IPS DF 4.7 (cell line): ENCODE results near the gene REPS1.

Experiments
- DNase-seq: peaks from one replicate; pipeline ENCODE4 v3.0.0-alpha.2; 2013; ENCODE audit warnings: low spot score; ENCODE audit errors: extremely low read depth

REPS1 gene

DNA sequence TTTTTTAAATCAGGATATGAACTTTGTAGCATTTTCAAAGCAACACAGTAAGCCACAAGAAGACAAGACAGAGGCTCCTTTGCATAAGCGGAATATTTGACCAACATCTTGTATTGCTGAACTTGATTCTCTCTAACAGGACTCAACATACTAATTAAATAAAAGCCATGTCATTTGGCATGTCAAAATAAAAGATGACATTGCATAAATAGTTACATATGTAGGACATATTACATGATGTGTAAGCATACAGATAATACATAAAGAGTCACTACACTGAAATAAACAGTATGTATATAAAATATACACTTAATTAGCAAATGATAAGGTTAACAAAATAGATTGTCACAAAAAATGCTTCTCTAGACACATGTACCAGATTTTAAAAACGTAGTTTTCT is 62.2 kb downstream of the REPS1 start:
- no peak for DNase-seq

DNA sequence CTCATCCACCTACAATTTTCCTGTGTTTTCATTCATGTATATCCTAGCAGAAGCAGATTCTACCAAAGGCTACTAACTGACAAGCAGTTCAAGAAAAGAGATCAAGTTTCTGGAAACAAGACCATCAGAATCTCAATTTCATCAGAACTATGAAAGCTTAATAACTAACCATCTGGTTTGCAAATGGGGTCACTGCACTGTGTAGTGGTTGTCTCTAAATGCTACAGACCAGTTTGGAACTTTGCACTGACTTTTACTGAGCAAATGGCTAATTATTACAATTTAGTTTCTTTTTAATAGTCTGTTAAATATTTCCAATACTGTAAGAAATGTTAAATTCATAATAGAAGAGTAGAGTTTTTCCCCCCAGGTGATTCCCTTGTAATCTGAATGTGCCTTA is 64.5 kb downstream of the REPS1 start:
- DNase-seq, result no peak

DNA sequence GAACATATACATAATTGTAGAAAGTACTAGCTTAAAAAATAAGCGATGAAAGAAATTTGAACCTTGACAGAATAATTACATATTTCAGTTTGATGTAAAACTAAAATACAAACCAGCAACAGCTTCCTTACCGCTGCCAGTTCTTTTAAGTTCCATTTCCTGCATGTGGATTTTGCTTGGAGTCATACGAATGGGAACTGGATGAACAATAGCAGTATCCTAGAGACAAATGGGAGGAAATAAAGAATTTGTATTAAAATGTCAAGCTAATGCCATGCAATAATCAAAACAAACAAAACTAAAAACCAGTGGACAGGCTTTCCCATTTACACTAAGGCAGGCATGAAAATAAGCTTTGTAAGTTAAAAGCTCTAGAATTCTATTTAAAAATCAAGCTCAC is 67.1 kb downstream of the REPS1 start:
- DNase-seq, result no peak

DNA sequence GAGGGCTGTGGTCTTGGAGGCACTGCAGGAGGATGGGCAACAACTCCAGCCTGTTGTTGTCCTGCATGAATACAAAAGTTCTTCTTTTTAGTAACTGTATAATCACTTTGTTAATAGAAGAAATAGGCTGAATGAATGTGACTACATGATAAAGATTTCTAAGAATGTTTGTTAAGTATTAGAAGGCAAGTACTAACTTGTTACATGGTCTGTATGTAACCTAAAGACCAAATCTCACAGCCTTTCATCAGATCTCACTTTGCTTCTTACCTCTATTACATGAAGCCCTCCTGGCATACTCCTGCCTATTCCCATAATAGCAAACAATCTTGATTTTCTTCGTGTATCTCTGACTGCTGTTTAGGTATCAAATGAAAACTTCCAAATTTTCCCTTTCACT is 73.4 kb downstream of the REPS1 start:
- no peak for DNase-seq

DNA sequence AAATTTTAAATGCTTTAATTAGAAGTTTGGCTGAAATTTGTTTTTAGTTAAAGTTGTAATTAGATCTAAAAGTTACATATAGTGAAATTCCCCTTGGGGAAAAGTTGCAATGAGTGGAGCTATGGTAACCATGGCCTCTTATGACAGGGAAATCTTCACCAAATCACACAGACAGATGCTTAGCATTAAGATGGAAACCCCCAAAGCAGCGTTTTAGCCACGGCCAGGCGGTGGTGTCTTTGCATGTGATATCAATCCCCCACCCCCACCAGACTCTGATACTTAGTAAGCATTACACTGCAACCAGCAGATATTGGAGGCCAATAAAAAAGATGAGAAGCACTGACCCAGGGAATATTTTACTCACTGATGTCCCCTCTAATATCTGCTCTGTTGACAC is 75.7 kb downstream of the REPS1 start:
- no peak for DNase-seq

DNA sequence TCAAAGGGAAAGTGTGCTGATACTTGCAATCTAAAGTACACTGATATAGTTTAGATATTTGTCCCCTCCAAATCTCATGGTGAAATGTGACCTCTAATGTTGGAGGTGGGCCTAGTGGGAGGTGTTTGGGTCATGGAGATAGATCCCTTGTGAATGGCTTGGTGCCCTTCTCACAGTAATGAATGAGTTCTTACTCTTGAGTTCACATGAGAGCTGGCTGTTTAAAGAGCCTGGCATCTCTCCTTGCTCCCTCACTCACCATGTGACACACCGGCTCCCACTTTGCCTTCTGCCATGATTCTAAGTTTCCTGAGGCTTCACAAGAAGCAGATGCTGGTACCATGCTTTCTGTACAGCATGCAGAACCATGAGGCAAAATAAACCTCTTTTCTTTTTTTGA is 78.1 kb downstream of the REPS1 start:
- no peak for DNase-seq

DNA sequence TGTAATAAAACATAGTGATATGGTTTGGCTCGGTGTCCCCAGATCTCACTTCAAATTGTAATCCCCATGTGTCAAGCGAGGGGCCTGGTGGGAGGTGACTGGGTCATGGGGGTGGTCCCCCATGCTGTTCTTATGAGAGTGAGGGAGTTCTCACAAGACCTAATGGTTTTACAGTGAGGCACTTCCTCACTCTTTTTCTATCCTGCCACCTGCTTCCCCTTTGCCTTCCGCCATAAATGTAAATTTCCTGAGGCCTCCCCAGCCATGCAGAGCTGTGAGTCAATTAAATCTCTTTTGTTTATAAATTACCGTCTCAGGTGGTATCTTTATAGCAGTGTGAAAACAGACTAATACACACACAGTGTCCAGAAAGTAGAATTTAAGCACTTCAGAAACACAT is 78.5 kb downstream of the REPS1 start:
- no peak for DNase-seq

DNA sequence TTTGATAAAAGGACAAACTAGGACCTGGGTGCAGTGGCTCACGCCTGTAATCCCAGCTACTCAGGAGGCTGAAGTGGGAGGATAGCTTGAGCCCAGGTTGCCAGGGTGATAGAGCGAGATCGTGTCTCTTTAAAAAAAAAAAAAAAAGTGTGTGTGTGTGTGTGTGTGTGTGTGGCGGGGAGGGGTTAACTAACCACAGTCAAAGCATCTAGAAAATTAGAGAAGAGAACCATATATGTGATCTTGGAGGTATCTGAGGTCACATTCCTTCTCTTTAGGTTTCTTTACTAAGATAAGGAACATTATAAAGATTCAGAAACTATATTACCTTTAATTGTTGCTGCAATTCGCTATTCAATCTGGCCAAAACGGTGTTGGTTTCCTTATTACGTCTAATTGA is 80.9 kb downstream of the REPS1 start:
- no peak for DNase-seq

DNA sequence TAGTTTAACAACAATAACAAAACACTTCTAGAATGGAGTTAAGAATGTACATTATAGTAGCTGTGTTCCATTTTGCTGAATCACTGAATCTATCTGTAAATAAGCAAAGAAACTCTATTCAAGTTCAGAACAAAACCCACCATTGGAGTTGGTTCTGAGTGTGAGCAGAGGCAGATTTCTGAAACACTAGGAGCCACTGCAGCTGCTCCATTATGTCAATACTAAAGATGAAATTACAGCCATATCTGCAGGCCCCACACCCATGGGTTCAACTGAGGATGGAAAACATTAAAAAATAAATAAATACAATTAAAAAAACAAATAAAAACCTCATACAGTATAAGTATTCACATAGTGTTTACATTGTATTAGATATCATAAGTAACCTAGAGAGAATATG is 91.0 kb downstream of the REPS1 start:
- DNase-seq, result no peak

DNA sequence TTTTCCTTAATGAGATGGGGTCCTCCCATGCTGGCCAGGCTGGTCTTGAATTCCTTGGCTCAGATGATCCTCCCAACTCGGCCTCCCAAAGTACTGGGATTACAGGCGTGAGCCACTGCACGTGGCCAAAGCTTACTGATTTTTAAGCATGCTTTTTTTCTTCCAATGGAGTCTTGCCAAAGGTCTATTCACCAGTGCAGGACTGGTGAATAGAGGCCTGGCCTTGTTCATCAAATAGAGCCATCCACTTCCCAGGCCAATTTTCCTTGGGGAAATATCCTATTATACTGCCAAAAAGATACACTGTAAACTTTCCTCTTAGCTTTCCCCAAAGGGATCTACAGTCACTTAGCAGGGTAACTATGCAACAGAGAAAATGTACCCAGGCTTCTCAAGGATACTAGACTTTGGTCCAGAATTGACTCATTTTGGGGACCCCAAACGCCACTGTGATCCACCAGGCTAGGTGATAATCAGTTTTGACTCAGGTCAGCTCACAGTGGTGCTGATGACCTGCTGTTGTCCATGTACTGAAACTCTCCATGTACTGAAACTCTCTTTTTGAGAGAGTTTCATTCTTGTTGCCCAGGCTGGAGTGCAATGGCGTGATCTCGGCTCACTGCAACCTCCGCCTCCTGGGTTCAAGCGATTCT is 91.8 kb downstream of the REPS1 start:
- no peak for DNase-seq

DNA sequence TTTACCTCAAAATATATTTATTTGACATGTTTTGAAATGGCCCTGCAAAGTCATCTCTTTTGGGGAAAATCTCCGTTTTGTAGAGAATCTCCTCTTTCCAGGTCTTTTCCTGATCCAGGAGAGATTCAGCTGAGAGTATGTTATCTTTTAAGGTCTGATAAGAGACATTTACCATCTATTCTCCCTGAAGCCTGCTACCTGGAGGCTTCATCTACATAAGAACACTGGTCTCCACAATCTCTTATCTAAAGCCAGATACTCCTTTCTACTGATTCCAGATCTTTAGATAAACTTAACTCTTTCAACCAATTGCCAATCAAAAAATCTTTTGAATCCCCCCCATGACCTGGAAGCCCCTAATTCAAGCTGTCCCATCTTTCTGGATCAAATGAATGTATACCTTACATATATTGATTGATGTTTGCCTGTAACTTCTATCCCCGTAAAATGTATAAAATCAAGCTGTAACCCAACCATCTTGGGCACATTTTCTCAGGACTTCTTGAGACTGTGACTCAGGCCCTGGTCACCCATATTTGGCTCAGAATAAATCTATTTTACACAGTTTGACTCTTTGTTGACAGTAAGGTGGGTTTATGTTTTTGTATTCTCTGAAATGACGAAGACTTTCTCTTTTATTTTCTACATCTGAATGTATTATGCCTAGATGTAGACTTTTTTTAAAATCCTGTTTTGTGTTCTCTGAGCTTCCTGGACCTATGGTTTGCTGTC is 96.6 kb downstream of the REPS1 start:
- no peak for DNase-seq

DNA sequence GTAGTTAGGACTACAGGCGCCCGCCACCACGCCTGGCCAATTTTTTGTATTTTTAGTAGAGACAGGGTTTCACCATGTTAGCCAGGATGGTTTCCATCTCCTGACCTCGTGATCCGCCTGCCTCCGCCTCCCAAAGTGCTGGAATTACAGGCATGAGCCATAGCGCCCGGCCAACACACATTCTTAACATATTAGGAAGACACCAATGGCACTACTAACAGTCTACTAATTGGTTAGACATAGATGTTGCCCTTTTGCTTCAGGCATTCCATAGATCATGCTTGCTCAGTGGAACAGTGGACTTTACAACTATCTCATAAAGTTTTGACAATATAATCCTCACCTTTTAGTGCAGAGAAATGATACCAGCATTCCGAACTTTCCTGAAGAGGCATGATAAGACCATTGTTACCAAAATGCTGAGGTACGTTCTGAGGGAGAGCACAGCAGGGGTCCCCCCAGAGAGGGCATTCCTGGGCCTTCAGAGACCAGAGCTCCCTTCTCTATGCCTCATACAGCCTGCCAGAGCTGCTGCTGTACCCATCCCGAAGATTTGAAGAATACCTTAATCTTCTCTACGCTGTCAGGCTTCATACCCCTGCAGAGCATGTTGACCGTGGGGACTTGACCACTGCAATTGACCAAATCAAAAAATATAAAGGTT is 102.8 kb downstream of the REPS1 start:
- no peak for DNase-seq

DNA sequence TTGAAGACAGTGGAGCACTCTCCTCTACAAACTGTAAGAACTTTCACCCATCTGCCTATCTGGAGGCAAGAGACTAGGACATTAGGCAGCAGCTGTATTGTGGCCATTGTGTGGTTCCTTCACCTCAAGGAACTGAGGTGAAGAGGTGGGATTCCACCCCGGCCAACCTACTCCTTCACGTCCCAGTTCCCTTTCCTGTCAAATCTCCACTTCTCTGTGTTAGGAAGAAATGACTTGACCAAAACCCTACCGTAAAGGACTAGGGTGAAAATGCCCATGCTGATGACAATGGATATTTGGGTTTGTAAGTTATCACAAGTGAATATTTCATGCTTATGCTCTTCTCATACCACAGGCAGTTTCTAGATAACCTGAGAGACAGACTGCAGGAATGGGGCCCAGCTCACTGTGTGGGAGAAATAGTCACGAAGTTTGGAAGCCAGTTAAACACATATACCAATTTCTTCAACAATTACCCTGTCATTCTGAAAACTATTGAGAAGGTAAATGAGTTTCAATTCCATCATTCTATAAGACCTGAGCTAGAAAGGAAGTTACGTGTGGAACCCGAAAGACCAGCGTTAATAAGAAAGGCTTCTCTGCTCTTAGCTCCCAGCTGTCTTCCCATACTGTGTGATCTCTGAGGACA is 105.6 kb downstream of the REPS1 start:
- DNase-seq, result no peak

DNA sequence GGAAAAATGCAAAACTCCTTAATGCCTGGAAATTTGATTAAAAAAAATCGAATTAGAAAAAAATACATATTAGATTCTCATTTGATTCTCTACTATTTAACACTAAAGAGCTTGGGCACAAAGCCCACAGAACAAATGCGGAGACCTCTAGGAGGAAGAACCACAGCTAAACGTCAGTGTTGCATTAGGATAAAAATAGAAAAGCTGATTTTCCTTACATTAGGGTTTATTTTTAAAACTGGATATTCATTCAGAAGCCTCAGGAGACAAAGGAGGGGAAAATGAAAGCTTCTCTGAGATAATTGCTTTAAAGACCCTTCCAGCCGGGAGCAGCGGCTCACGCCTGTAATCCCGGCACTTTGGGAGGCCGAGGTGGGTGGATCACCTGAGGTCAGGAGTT is 114.9 kb downstream of the REPS1 start:
- DNase-seq, result no peak

DNA sequence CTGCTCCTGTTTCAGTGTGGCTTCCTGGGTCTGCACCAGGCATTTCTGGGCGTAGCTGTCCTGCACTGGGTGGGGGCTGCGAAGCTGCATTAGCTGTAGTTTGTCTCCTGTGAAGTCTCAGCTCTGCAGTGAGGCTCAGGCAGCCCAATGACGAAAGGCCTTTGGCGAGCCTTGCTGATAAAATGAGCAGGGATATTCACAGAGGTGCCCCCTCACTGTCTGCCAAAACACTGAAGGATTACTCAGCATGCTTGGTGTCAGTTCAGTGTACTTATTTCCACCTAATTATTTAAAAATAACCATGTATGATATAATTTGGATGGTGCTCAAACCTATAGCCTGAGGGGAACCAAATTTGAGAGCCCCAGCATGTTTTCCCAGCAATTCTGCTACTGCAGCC is 118.7 kb downstream of the REPS1 start:
- no peak for DNase-seq

DNA sequence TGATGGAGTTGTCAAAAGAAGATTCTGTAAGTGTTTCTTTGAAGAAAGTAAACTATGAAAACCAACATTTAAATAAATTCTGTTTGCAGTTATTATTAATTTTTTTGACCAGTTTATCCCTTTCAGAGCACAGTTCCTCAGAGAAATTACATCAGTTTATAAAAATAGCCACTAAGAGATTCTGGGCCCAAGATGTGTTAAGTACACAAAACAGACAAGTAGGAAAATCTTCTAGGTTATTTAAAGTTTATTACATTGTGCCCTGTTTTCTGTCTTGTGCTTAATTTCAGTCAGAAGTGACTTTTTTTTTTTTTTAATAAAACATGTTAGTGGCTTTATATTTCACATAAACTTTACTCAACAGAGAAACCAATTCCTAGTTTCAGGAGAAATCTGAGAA is 119.9 kb downstream of the REPS1 start:
- DNase-seq, result no peak

DNA sequence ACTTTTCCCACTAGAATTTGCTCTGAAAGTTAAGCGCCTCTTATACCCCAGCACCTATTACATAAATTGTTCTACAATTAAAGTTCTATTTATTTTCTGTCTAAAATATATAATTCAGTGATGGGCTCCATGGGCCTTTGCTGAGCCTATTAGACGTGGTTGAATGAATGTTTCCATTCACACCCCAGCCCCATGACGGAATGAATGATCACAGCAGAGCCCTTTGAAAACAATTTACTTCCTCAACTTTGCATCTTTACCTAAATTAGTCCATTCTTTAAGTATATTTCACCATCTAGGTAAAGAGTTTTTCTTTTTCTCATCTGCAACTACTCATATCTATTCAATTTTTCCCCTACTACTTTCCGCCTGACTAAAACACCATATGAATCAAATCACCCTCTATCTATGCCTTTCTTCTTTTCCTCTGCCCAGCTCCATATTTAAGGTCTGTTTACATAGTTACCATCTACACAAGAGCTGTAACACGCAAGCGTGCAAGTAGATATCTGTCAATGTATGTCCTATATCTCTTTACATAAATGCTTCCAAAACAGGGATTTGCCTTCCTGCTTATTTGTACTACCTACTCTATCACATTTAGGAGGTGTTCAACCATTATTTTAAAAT is 122.5 kb downstream of the REPS1 start:
- no peak for DNase-seq

DNA sequence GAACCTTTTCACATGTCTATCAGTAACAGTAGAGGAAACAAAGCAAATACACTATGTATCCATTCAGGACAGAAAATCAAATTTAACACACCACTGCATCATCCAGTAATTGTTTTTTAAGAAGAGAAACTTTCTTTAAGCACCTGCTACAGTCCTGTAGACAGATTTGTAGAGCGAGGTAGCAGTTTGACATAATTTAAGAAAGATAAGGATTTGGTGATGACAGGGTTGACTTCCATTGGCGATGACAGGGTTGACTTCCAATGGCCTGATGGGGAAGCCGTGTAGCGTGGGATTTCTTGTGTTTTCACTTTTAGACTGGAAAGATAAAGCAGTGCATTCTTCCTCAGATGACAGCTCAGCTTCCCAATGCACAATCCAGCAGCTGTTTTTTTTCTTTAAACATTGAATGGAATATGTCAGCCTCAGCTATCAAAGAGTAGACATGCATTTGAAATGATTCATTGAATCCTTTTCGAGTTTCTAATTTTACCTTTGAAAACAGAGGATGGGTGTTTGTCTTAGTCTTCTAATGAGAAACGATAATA is 123.6 kb downstream of the REPS1 start:
- DNase-seq, result no peak

DNA sequence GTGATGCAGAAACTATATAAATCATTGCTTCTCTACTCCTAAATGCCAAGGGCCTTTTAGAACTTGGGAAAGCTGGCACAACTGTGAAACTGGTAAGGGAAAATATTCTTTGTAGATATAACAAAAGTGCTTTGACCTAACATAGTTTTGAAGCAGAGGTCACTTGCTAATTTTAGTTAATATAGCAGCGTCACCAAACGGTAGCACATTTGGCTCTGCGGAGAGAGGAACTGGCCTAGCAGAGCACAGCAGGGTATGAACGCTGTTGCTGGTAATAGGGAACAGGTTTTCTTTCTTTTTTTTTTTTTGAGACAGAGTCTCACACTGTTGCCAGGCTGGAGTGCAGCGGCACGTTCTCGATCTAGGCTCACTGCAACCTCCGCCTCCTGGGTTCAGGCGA is 124.7 kb downstream of the REPS1 start:
- no peak for DNase-seq

DNA sequence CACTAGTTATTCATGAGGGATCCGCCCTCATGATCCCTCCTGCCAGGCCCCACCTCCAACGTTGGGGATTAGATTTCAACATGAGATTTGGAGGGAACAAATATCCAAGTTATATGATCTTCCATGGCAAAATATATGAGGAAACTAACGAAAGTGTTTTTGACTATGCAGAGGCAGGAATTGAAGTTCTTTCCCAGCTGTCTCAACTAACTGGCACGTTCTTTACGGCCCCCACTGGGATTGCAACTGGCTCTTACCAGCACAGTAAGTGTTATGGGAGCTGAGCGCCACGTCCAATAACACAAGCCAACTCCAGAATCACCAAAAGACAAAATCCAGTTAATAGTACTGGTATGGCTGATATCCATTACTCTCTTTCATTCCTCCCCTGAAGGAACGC is 125.6 kb downstream of the REPS1 start:
- DNase-seq, result no peak

DNA sequence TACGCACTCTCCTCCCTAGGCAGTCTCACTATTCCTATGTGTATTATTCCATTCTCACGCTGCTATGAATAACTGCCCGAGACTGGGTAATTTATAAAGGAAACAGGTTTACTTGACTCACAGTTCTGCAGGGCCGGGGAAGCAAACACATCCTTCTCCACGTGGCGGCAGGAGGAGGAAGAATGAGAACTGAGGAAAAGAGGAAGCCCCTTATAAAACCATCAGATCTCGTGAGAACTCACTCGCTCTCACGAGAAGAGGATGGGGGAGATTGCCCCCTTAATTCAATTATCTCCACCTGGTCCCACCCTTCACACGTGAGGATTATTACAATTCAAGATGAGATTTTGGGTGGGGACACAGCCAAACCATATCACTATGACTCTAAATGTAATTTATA is 130.3 kb downstream of the REPS1 start:
- DNase-seq, result no peak

DNA sequence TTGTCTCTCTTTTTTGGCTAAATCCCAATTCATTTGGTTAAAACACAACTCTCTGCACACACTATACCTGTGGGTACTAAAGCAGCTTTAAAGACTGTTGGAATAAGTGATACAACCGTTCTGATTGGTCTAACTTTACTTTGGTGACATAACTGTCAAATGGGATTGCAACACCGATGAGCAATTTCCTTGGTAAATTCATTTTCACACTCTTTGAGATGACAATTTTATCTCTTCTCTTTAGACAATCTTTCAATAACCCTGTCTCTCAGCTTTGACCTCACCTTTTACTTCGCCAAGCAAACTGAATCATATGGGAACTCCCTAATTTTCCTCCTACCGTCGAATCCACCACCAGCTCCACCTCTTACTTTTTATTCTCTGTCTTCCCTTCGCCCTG is 131.4 kb downstream of the REPS1 start:
- no peak for DNase-seq
